DMS53 treated with DMSO at 0.1 percent for 48 hours (cell line): ENCODE results near the gene SLC35E1.

Experiments
- DNase-seq: peaks from one replicate; lab custom pipeline; 2025; ENCODE audit not compliant: unreplicated experiment; lab: John Stamatoyannopoulos, UW

SLC35E1 gene

DNA sequence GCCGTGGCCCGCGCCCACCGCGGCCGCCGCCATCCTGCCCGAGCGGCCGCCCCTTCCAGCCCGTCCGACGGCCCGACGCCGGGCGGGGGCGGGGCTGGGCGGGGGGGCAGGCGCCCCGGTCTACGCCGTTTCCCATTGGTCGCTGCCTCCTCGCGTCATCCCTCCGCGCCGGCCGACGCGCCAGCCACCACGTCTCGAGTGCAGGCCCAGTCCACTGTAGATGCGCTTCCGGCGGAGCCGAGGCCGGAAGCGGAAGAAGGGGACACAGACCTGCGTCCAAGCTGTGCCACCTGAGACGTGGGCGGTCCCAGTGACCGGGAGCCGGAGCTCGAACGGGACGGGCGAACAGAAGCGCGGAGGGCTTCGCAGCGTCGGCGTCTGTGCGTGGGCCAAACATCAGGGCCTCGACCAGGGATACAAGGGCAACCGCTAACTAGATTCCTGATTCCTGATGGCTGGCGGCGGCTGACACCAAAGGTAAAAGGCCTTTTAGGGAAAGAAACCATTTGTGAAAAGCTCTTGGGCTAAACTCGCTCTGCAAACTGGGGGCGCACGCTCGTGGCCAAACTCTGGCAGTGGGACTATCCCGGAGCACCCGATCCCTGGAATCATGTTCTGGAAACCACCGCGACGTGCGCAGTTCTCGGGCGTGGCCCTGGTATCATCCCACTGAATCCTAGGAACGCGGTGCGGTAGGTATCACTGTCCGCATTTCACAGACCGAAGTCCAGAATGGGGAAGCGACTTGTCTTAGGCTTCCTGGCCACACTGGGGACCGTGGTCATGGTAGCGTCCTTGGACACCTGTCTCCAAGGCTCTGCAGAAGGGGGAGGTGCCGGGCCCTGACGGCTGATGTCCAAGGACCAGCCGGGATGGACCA is at the start of gene SLC35E1:
Gene SLC35E1, minus strand, starts transcription at position 84 of the 880 bp plus-strand sequence. Its CDS starts 51 bp downstream, at position 33.
- DNase-seq: peak; percentile 84

DNA sequence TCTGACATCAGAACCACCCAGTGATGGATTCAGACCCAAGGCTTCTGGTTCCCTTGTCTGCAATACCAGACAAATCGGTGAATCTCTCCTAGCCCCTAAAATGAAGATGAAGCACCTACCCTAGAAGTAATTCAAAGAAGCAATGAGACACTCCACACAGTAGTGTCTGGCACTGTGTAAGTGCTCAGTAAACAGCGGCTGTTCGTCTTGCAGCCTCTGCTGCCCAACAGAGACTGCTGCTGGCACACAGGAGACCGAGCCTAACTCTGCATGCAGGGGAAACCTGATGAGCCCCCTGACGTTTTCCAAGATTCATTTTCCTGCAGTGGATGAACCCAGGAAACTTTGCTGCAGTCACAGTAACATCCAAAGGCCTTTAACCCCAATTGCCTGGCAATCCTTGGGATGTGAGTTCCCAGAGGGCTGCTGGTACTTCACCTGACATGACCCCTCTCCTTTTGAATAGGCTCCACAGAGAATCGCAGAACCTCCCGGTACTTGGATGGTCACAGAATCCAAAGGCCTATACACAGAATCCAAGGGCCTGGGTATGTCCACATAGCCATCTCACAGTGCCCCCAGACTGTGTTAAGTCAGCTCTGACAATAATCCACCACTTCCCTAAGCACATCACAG is 49.1 kb upstream of the SLC35E1 start:
- no peak for DNase-seq

DNA sequence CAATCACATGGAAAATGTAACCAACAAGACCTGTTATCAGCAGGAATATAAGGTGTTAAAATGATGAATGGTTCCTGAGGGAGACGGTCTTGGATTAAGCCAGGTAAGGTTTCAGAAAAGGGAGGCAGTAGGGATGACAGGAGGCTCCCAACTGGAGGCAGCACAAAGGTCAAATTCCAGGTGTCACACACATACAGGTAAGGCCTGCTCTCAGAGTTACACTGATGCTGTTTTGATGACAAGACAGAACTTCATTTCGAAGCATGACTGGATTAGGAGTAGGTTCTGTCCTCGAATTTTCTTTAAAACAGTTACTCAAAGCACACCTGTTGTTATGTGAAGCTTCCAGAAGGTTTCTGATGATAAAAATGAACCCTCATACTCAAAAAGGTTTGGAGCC is 48.4 kb upstream of the SLC35E1 start:
- no peak for DNase-seq

- no peak for DNase-seq
Observed at GRCh38 chr19:16620018-16620417, 47.8 kb upstream of the SLC35E1 start.

GRCh38 chr19:16619457-16619856 is 47.2 kb upstream of the SLC35E1 start:
- DNase-seq: no peak

- no peak for DNase-seq
Observed at GRCh38 chr19:16618248-16618647, 46.0 kb upstream of the SLC35E1 start.

GRCh38 chr19:16615808-16616207 is 43.6 kb upstream of the SLC35E1 start:
- no peak for DNase-seq

DNA sequence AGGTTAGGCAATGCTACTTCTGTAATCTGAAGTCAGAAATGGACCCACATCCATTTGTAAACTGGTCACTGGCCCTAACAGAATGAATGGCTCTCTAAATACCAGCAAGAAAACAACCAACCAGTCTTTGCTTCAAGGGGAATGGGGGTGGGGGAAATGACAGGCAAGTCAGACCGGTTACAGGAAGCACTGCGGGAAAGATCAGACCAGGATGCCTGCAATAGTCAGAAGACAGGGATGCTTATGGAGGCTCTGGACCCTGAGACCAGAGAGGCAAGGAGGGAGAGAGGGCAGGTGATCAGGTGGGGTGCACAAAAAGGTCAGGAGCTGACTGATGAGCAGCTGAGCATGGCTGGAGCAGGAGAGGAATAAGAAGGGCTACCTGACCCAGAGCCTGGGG is 42.7 kb upstream of the SLC35E1 start:
- no peak for DNase-seq

DNA sequence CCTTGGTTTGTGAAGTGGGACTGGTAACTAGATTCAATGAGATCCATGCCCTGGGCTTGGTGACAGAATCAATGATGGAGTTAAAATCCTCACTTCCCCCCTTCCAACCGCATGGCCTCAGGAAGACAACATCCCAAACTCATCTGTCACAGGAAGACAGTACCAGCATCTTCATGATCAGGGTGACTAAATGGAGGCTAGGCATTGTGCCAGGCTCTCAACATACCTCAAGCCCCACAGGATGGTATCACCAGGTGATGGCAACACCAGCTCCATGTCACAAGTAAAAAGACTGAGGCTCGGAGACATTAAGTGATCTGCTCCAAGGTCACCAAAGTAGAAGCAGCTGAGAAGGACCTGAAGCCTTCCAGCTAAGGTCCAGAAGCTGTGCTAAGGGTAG is 41.6 kb upstream of the SLC35E1 start:
- no peak for DNase-seq

DNA sequence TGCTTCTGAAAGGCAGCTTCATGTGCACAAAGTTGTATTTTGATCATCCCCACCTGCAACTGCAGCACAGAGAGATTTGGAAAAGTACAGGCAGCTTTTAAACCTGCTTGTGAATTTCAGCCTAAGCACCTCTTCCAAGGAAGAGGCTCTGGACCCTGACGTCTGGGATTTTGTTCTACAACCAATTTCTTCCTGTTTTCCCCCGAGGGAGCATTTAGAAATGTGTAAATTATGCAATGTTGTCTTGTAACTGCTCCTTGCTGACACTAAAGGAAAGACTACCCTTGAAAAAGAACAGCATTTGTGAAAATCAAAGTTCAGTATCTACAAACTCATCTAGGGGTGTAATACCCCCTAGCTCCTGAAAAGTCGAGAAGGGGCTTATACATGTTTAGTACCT is 40.4 kb upstream of the SLC35E1 start:
- no peak for DNase-seq

DNA sequence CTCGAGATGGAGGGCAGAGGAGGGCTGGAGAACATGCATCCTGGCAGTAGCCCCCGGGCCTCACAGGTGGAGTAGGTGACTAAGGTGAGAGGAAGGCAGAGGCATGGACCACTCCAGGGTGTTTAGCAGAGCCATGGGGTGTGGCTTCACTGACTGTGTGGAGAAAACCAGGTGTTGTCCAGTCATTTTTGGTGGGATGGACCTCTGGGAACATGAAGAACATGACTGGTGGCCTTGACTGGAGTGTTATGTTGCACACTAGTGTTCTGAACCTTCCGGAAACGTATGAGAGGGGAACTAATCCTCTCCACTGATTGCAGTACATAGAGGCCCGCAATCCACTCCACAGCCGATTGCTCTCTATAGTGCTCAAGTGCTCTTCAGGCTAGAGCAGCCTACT is 38.9 kb upstream of the SLC35E1 start:
- DNase-seq: no peak

DNA sequence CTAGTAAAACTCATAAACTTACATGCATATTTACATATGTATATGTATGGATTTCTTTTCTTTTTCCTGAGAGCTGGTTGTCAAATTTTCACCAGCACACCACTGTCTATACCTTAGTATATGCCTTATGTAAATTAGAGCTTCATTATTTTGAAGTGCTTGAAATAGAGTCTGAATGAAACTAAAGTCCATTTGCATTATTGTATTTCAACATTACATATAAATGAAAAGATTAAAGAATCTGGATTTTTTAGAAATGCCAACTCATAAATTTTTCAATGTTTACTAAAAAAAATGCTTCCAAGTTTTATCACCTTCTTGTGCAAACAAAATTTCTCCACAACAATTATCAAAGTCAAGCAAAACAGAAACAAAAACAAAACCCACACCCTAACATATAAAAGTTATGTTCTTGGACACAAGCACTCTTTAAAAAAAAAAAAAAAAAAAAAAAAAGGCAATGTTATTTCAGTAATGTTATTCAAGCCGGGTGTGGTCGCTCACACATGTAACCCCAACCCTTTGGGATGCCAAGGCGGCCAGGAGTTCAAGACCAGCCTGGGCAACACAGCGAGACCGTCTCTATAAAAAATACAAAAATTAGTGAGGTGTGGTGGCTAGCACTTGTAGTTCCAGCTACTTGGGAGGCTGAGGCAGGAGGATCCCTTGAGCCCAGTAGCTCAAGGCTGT is 37.4 kb upstream of the SLC35E1 start:
- DNase-seq: no peak

GRCh38 chr19:16608290-16608739 is 36.1 kb upstream of the SLC35E1 start:
- no peak for DNase-seq

DNA sequence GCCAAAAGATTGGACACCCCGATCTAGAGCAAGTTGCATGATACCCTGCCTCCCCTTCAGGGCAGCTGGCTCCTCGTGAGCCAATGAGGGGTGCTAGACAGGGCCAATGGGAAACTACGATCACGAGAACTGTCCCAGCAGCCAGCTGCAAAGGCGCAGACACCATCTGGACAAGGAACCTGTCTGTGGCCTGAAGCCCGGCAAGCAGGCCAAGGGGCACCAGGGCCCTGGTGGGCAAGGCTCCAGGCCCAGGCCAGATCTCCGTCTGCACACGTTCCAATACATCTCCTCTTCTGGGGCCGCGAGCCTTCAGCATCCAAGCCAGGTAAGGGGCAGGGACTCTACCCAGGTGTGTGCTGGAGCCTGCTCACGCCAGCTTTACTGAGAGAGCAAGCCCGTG is 35.6 kb upstream of the SLC35E1 start:
- DNase-seq: no peak

DNA sequence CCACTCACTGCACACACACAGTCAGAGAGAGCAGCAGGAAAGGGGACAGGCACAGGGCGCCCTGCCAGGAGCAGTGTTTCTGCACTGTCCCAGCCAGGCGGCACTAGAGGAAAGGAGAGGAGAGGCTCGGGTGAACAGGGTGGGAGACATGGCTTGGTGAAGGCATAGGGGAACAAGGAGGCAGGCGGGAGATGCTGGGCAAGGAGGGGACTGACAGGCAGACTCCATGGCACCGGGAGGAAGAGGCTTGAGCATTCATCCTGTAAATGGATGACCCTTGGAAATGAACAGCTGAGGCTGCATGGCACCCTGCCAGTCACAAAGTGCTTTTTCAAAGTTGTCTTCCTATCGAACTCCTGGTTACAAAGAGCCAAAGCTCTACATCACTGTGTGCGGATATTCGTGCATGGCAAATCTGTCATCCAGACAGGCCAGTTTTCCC is 33.4 kb upstream of the SLC35E1 start:
- DNase-seq: no peak

- DNase-seq: no peak
Observed at GRCh38 chr19:16605115-16605514, 32.9 kb upstream of the SLC35E1 start.

GRCh38 chr19:16604615-16605014 is 32.4 kb upstream of the SLC35E1 start:
- DNase-seq: no peak

GRCh38 chr19:16603090-16603489 is 30.9 kb upstream of the SLC35E1 start:
- DNase-seq: no peak

GRCh38 chr19:16601378-16602052 is 29.3 kb upstream of the SLC35E1 start:
- DNase-seq: no peak

DNA sequence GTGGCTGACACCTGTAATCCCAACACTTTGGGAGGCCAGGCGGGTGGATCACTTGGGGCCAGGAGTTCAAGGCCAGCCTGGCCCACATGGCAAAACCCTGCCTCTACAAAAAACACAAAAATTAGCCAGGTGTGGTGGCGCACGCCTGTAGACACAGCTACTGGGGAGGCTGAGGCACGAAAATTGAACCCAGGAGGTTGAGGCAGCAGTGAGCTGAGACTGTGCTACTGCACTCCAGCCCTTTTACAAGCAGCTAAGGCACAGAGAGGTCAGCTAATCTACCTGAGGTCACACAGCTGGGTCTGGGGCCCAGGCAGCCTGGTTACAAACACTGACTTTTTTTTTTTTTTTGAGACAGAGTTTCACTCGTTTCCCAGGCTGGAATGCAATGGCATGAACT is 28.6 kb upstream of the SLC35E1 start:
- no peak for DNase-seq

DNA sequence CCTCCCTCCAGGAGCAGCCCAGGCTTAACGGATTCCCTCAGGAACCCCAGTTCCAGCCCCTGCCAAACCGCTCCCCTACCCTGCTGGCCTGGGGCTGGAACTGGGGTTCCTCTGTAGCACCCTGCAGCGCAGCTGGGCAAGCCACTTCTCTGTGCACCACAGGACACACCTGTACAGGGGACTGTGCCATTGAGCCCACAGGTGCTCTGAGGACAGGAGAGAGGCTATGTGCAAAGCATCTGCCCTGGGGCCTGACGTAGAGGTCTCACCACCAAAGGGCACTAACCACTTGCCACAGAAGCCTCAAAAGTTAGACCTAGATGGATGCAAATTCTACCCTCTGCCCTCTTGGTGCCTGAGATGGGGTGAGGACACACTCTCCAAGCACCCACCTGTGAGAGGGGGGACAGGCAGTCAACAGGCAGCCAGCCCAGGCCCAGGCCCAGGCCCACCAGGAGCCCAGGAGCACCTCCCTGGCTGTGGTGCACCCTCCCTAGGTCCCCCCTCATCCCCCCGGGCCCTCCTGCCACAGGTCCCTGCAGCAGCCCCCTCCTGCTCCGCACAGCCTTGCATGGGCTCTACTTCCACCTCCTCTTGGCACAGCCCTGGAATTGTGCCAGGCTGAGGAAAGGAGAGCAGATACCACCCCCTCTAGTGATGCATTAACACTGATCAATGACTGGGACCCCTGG is 27.6 kb upstream of the SLC35E1 start:
- no peak for DNase-seq
